Cardiac fibroblast (primary cell): ENCODE data around the gene DNAJA2.

Experiments used
- DNase-seq, 2 donors: peaks; one replicate each; pipeline versions ENCODE4 v3.0.0 to v3.0.0-alpha.2; 2010; ENCODE audit warnings: low read depth in 2 of 2
- H3K4me3 ChIP-seq, 2 donors: replicated peaks in 1 of 2; 1 replicate in 1 of 2; 2 replicates in 1 of 2; pipeline ENCODE4 v1.5.1; 2011; ENCODE audit warnings: low read depth in 2 of 2, low read length in 2 of 2, mild to moderate bottlenecking in 2 of 2, moderate library complexity in 1 of 2
- CTCF ChIP-seq: IDR thresholded peaks from one replicate; pipeline ENCODE4 v1.5.1; 2011; ENCODE audit warnings: low read depth, mild to moderate bottlenecking, low read length, inconsistent platforms

The DNAJA2 gene

GRCh38 chr16:46970089-46970488 lies 3.4 kb downstream of the DNAJA2 start:
- no peak overlapping the region for H3K4me3 ChIP-seq
- TF ChIP-seq CTCF = no peak
- DNase-seq = no peak

- no peak for TF ChIP-seq CTCF
- no peak overlapping the region for H3K4me3 ChIP-seq
- DNase-seq = no peak
Measured at GRCh38 chr16:46968063-46968435, 5.4 kb downstream of the DNAJA2 start.

- DNase-seq = no peak
- no peak for TF ChIP-seq CTCF
- H3K4me3 ChIP-seq = no peak overlapping the region
Measured at GRCh38 chr16:46962629-46963028, 10.8 kb downstream of the DNAJA2 start.

GRCh38 chr16:46961373-46962353 lies 11.8 kb downstream of the DNAJA2 start:
- no peak for TF ChIP-seq CTCF
- no peak overlapping the region for H3K4me3 ChIP-seq
- DNase-seq = peak in 1 of 2 donors; percentile 10

GRCh38 chr16:46954562-46954961 lies 18.9 kb downstream of the DNAJA2 start:
- H3K4me3 ChIP-seq = no peak overlapping the region
- no peak for DNase-seq
- TF ChIP-seq CTCF = no peak

GRCh38 chr16:46950009-46950408 lies 23.5 kb downstream of the DNAJA2 start:
- DNase-seq = no peak
- no peak overlapping the region for H3K4me3 ChIP-seq
- TF ChIP-seq CTCF = no peak
